BLaER1 (cell line): ENCODE data around the gene TMA7B.

ENCODE experiments used
- H3K27ac ChIP-seq: shearing (Covaris generic); formaldehyde crosslinking; 2 replicates; pipeline ENCODE4 v1.8.1; 2022
- H3K27me3 ChIP-seq: shearing (Covaris generic); formaldehyde crosslinking; 2 replicates; pipeline ENCODE4 v1.8.1; 2022
- H3K36me3 ChIP-seq: shearing (Covaris generic); formaldehyde crosslinking; 2 replicates; pipeline ENCODE4 v1.8.1; 2022
- H3K4me1 ChIP-seq: shearing (Covaris generic); formaldehyde crosslinking; 2 replicates; pipeline ENCODE4 v1.8.1; 2022
- H3K4me2 ChIP-seq: shearing (Covaris generic); formaldehyde crosslinking; 2 replicates; pipeline ENCODE4 v1.8.1; 2022
- H3K4me3 ChIP-seq: shearing (Covaris generic); formaldehyde crosslinking; 2 replicates; pipeline ENCODE4 v1.8.1; 2022
- H3K9ac ChIP-seq: shearing (Covaris generic); formaldehyde crosslinking; 2 replicates; pipeline ENCODE4 v1.8.1; 2022
- H3K9me3 ChIP-seq: shearing (Covaris generic); formaldehyde crosslinking; 2 replicates; pipeline ENCODE4 v1.8.1; 2022
- H4K20me1 ChIP-seq: shearing (Covaris generic); formaldehyde crosslinking; 2 replicates; pipeline ENCODE4 v1.8.1; 2022
- Cebpa-rat ChIP-seq: shearing (Covaris generic); IDR thresholded peaks from 2 replicates; pipeline ENCODE4 v1.8.1; 2022

Gene TMA7B

GRCh38 chr22:39959640-39960447 lies at the start of gene TMA7B:
Gene TMA7B (plus strand): TSS chr22:39960397. CDS start chr22:39964375, 3,978 bp downstream.
- H3K4me1 ChIP-seq = peaks cover 72% of the 10 kb centered on the region
- no peaks in the 10 kb centered on the region for H3K36me3 ChIP-seq
- peak within 1 kb of the TSS; percentile 71 for H3K4me2 ChIP-seq
- 0 out of 2 replicates have a peak within 1 kb of the TSS, but pooled peaks have one; percentile 14 for H3K27ac ChIP-seq
- no peaks in the 10 kb centered on the region for H3K9me3 ChIP-seq
- no peak for TF ChIP-seq Cebpa-rat
- no peaks in the 10 kb centered on the region for H4K20me1 ChIP-seq
- no peaks in the 10 kb centered on the region for H3K27me3 ChIP-seq
- no peak within 1 kb of the TSS for H3K9ac ChIP-seq
- no peak within 1 kb of the TSS for H3K4me3 ChIP-seq

GRCh38 chr22:39910876-39911613 lies 49.2 kb upstream of the TMA7B start:
- no peaks in the 10 kb centered on the region for H3K9me3 ChIP-seq
- no peaks in the 10 kb centered on the region for H4K20me1 ChIP-seq
- no peak overlapping the region for H3K4me2 ChIP-seq
- H3K27ac ChIP-seq = no peak overlapping the region
- no peaks in the 10 kb centered on the region for H3K27me3 ChIP-seq
- no peak overlapping the region for H3K4me3 ChIP-seq
- TF ChIP-seq Cebpa-rat = no peak
- 0 out of 2 replicates have a peak, but pooled peaks cover 6% of the 10 kb centered on the region for H3K4me1 ChIP-seq
- H3K9ac ChIP-seq = no peak overlapping the region
- no peaks in the 10 kb centered on the region for H3K36me3 ChIP-seq

- H3K4me3 ChIP-seq = no peak overlapping the region
- H3K36me3 ChIP-seq = no peaks in the 10 kb centered on the region
- H3K27me3 ChIP-seq = no peaks in the 10 kb centered on the region
- H3K4me2 ChIP-seq = no peak overlapping the region
- no peaks in the 10 kb centered on the region for H4K20me1 ChIP-seq
- no peak for TF ChIP-seq Cebpa-rat
- H3K4me1 ChIP-seq = 0 out of 2 replicates have a peak, but pooled peaks cover 6% of the 10 kb centered on the region
- H3K27ac ChIP-seq = no peak overlapping the region
- no peak overlapping the region for H3K9ac ChIP-seq
- no peaks in the 10 kb centered on the region for H3K9me3 ChIP-seq
Observed at GRCh38 chr22:39913321-39913720, 46.9 kb upstream of the TMA7B start.

GRCh38 chr22:39913886-39914285 lies 46.3 kb upstream of the TMA7B start:
- Histone ChIP-seq H3K4me2 (no peak overlapping the region), H3K4me3 (no peak overlapping the region), H3K9me3 (no peaks in the 10 kb centered on the region), H3K36me3 (no peaks in the 10 kb centered on the region), H3K27ac (no peak overlapping the region), H4K20me1 (no peaks in the 10 kb centered on the region), H3K4me1 (0 out of 2 replicates have a peak, but pooled peaks cover 6% of the 10 kb centered on the region), H3K9ac (no peak overlapping the region), H3K27me3 (no peaks in the 10 kb centered on the region)
- no peak for TF ChIP-seq Cebpa-rat

- H3K36me3 ChIP-seq = no peaks in the 10 kb centered on the region
- no peaks in the 10 kb centered on the region for H3K9me3 ChIP-seq
- H3K4me3 ChIP-seq = no peak overlapping the region
- TF ChIP-seq Cebpa-rat = no peak
- no peaks in the 10 kb centered on the region for H3K27me3 ChIP-seq
- H3K4me2 ChIP-seq = no peak overlapping the region
- H4K20me1 ChIP-seq = no peaks in the 10 kb centered on the region
- H3K4me1 ChIP-seq = 0 out of 2 replicates have a peak, but pooled peaks cover 6% of the 10 kb centered on the region
- no peak overlapping the region for H3K9ac ChIP-seq
- no peak overlapping the region for H3K27ac ChIP-seq
Observed at GRCh38 chr22:39914584-39914983, 45.6 kb upstream of the TMA7B start.

- no peaks in the 10 kb centered on the region for H3K36me3 ChIP-seq
- no peak overlapping the region for H3K9ac ChIP-seq
- H3K27me3 ChIP-seq = no peaks in the 10 kb centered on the region
- no peaks in the 10 kb centered on the region for H4K20me1 ChIP-seq
- H3K4me2 ChIP-seq = no peak overlapping the region
- 0 out of 2 replicates have a peak, but pooled peaks cover 6% of the 10 kb centered on the region for H3K4me1 ChIP-seq
- no peaks in the 10 kb centered on the region for H3K9me3 ChIP-seq
- no peak for TF ChIP-seq Cebpa-rat
- H3K27ac ChIP-seq = no peak overlapping the region
- no peak overlapping the region for H3K4me3 ChIP-seq
Observed at GRCh38 chr22:39915295-39915726, 44.9 kb upstream of the TMA7B start.

GRCh38 chr22:39916496-39916895 lies 43.7 kb upstream of the TMA7B start:
- Histone ChIP-seq H3K27me3 (no peaks in the 10 kb centered on the region), H3K4me2 (no peak overlapping the region), H3K9me3 (no peaks in the 10 kb centered on the region), H4K20me1 (no peaks in the 10 kb centered on the region), H3K4me3 (no peak overlapping the region), H3K4me1 (0 out of 2 replicates have a peak, but pooled peaks cover 6% of the 10 kb centered on the region), H3K9ac (no peak overlapping the region), H3K36me3 (no peaks in the 10 kb centered on the region), H3K27ac (no peak overlapping the region)
- TF ChIP-seq Cebpa-rat = no peak

GRCh38 chr22:39917197-39917643 lies 43.0 kb upstream of the TMA7B start:
- no peak for TF ChIP-seq Cebpa-rat
- no peak overlapping the region for H3K4me3 ChIP-seq
- no peak overlapping the region for H3K9ac ChIP-seq
- H4K20me1 ChIP-seq = no peaks in the 10 kb centered on the region
- 0 out of 2 replicates have a peak, but pooled peaks cover 6% of the 10 kb centered on the region for H3K4me1 ChIP-seq
- no peak overlapping the region for H3K27ac ChIP-seq
- H3K4me2 ChIP-seq = no peak overlapping the region
- H3K9me3 ChIP-seq = no peaks in the 10 kb centered on the region
- H3K27me3 ChIP-seq = no peaks in the 10 kb centered on the region
- no peaks in the 10 kb centered on the region for H3K36me3 ChIP-seq

- Histone ChIP-seq H3K4me1 (0 out of 2 replicates have a peak, but pooled peaks cover 6% of the 10 kb centered on the region), H3K27me3 (no peaks in the 10 kb centered on the region), H3K36me3 (no peaks in the 10 kb centered on the region), H3K4me3 (no peak overlapping the region), H3K9ac (no peak overlapping the region), H4K20me1 (no peaks in the 10 kb centered on the region), H3K4me2 (no peak overlapping the region), H3K9me3 (no peaks in the 10 kb centered on the region), H3K27ac (no peak overlapping the region)
- no peak for TF ChIP-seq Cebpa-rat
Observed at GRCh38 chr22:39917776-39918495, 42.3 kb upstream of the TMA7B start.
